HCT116 (cell line): ENCODE measurements around the gene ZBTB38. TPM values are rescaled to one million over a fixed set of nuclear protein-coding genes. Genes with fewer than 3 reads are reported as not detected.

ENCODE experiments used
- ATAC-seq: fragments of 200-7000 bp; cut with Tn5 transposase; 2 replicates; pipeline ENCODE4 v1.9.1; 2020; ENCODE audit warnings: mild to moderate bottlenecking, moderate library complexity
- BruUV-seq: library from RNA; stranded (reverse); fragments of 400-500 nt; replicated peaks from 2 replicates; lab custom pipeline; 2021; lab: Mats Ljungman, UMichigan
- CTCF ChIA-PET: fragments of 300-600 bp; sonication (Branson Sonifier 250); formaldehyde crosslinking; loops from one replicate; lab custom pipeline; 2021; ENCODE audit warnings: antibody characterized with exemption; lab: Charles Lee
- POLR2A ChIA-PET: fragments of 300-600, 350-600 bp; sonication (Branson Sonifier 250); formaldehyde crosslinking; loops from one replicate; lab custom pipeline; 2021; ENCODE audit warnings: antibody characterized with exemption; lab: Charles Lee
- RAD21 ChIA-PET, 2 experiments: fragments of 300-600 bp; sonication (Branson Sonifier 250); formaldehyde crosslinking; loops; one replicate each; lab custom pipeline; 2023; ENCODE audit warnings: low total read pairs in 2 of 2; ENCODE audit not compliant: uncharacterized antibody in 2 of 2, unreplicated experiment in 2 of 2, low non-redundant PET in 1 of 2; lab: Charles Lee
- DNase-seq: peaks from one replicate; pipeline ENCODE4 v3.0.0-alpha.2; 2010; ENCODE audit warnings: low read depth, low spot score
- H2AFZ ChIP-seq: fragments of 200-600 bp; shearing (Covaris generic), sonication (generic); 2 replicates; pipeline ENCODE4 v1.6.1; 2017; ENCODE audit warnings: low read depth, mixed run types, mixed read lengths, antibody characterized with exemption, low read length; ENCODE audit not compliant: poor library complexity, severe bottlenecking
- H3K27ac ChIP-seq: 2 replicates; pipeline ENCODE4 v1.5.1; 2012; ENCODE audit warnings: low read depth, low read length
- H3K27me3 ChIP-seq: fragments of 200-600 bp; sonication (generic); 2 replicates; pipeline ENCODE4 v1.6.1; 2016; ENCODE audit warnings: mixed run types, low read length, mixed read lengths; ENCODE audit not compliant: insufficient read depth
- H3K36me3 ChIP-seq, 2 experiments: fragments of 200-500 bp in 1 of 2; fragments of 200-600 bp in 1 of 2; sonication (Bioruptor generic) in 1 of 2; sonication (generic) in 1 of 2; 2 replicates each; pipeline versions ENCODE4 v1.5.1 to v1.6.1; 2014 to 2016; ENCODE audit warnings: low read length in 2 of 2, inconsistent platforms in 1 of 2, mixed read lengths in 1 of 2, mixed run types in 1 of 2; ENCODE audit not compliant: insufficient read depth in 2 of 2, control insufficient read depth in 1 of 2
- H3K4me1 ChIP-seq, 2 experiments: fragments of 200-600 bp in 1 of 2; sonication (generic) in 1 of 2; 2 replicates each; pipeline versions ENCODE4 v1.5.1 to v1.6.1; 2012 to 2017; ENCODE audit warnings: low read length in 2 of 2, inconsistent platforms in 1 of 2, mild to moderate bottlenecking in 1 of 2, mixed read lengths in 1 of 2, mixed run types in 1 of 2, moderate library complexity in 1 of 2; ENCODE audit not compliant: insufficient read depth in 2 of 2, control insufficient read depth in 1 of 2
- H3K4me2 ChIP-seq: fragments of 200-600 bp; sonication (generic); 2 replicates; pipeline ENCODE4 v1.6.1; 2017; ENCODE audit warnings: mixed run types, low read length, mixed read lengths
- H3K4me3 ChIP-seq, 2 experiments: fragments of 200-600 bp in 1 of 2; sonication (generic) in 1 of 2; replicated peaks in 1 of 2; 2 replicates each; pipeline ENCODE4 v1.5.1; 2011 to 2016; ENCODE audit warnings: low read length in 2 of 2, control low read depth in 1 of 2, low read depth in 1 of 2, mild to moderate bottlenecking in 1 of 2, mixed read lengths in 1 of 2, mixed run types in 1 of 2
- H3K79me2 ChIP-seq: fragments of 200-600 bp; sonication (generic); 2 replicates; pipeline ENCODE4 v1.6.1; 2017; ENCODE audit warnings: mild to moderate bottlenecking, mixed run types, low read length, moderate library complexity, mixed read lengths; ENCODE audit not compliant: insufficient read depth
- H3K9ac ChIP-seq: fragments of 200-600 bp; sonication (generic); 2 replicates; pipeline ENCODE4 v1.6.1; 2016; ENCODE audit warnings: low read length, mixed read lengths
- H3K9me2 ChIP-seq: fragments of 200-600 bp; sonication (generic), shearing (Covaris generic); 2 replicates; pipeline ENCODE4 v1.6.1; 2017; ENCODE audit warnings: mixed run types, mild to moderate bottlenecking, moderate library complexity; ENCODE audit not compliant: insufficient read depth
- H3K9me3 ChIP-seq, 2 experiments: fragments of 200-500 bp in 1 of 2; fragments of 200-600 bp in 1 of 2; sonication (Bioruptor generic) in 1 of 2; sonication (generic) in 1 of 2; 2 replicates each; pipeline ENCODE4 v1.6.1; 2014 to 2017; ENCODE audit warnings: low read length in 2 of 2, mixed read lengths in 2 of 2, inconsistent platforms in 1 of 2, low read depth in 1 of 2, mild to moderate bottlenecking in 1 of 2, mixed run types in 1 of 2, moderate library complexity in 1 of 2; ENCODE audit not compliant: control insufficient read depth in 1 of 2, insufficient read depth in 1 of 2
- H4K20me1 ChIP-seq: fragments of 200-600 bp; sonication (generic), shearing (Covaris generic); 2 replicates; pipeline ENCODE4 v1.6.1; 2017; ENCODE audit warnings: mixed run types, mild to moderate bottlenecking, moderate library complexity; ENCODE audit not compliant: insufficient read depth
- CBX3 ChIP-seq: IDR thresholded peaks from 2 replicates; pipeline ENCODE4 v1.6.1; 2012; ENCODE audit warnings: low read depth
- POLR2A ChIP-seq: IDR thresholded peaks from 2 replicates; pipeline ENCODE4 v1.7.0; 2011; ENCODE audit warnings: borderline replicate concordance; ENCODE audit not compliant: insufficient read depth, insufficient read length; ENCODE audit errors: extremely low read depth
- RAD21 ChIP-seq: IDR thresholded peaks from 2 replicates; pipeline ENCODE4 v1.6.1; 2012; ENCODE audit warnings: low read depth, mild to moderate bottlenecking
- REST ChIP-seq: IDR thresholded peaks from 2 replicates; pipeline ENCODE4 v1.6.1; 2012; ENCODE audit warnings: low read depth
- SRF ChIP-seq: IDR thresholded peaks from 2 replicates; pipeline ENCODE4 v1.6.1; 2012; ENCODE audit warnings: low read depth
- ZNF274 ChIP-seq: fragments of 200-500 bp; sonication (Bioruptor generic); IDR thresholded peaks from 2 replicates; pipeline ENCODE4 v1.6.1; 2014; ENCODE audit warnings: mild to moderate bottlenecking, low read depth, low read length, inconsistent platforms
- intact Hi-C: fragments of 100-400 bp; cut with micrococcal nuclease; formaldehyde crosslinking; loops from 2 replicates; pipeline ENCODE4 v1.10.0; 2022
- total RNA-seq: library from RNA; stranded (reverse); gene quantifications from one replicate; pipeline ENCODE4 v1.2.1, GENCODE V29; 2021; ENCODE audit not compliant: unreplicated experiment

The ZBTB38 gene
- total RNA-seq, 1 experiment from 2014 or later: 33.5 TPM

GRCh38 chr3:141349711-141350110, 18.6 kb upstream of the ZBTB38 start:
- intact Hi-C loops: no loop called here
- H3K27ac ChIP-seq: no peak overlapping the region
- no peak overlapping the region for H3K4me3 ChIP-seq
- no peaks in the 10 kb centered on the region for H3K79me2 ChIP-seq
- ChIA-PET POLR2A (no interaction called here), RAD21 (no interaction called here), CTCF (interaction anchor here (1.5 kb wide), 1 partner anchor 11 kb away, joined by 7 read pairs; no protein-coding TSS in a partner anchor)
- no peak for ATAC-seq
- no peaks in the 10 kb centered on the region for H3K36me3 ChIP-seq
- no peak overlapping the region for H3K9ac ChIP-seq
- H3K9me3 ChIP-seq: no peaks in the 10 kb centered on the region
- no TSS peak for BruUV-seq
- H3K9me2 ChIP-seq: no peaks in the 10 kb centered on the region
- no peak overlapping the region for H2AFZ ChIP-seq
- H3K4me2 ChIP-seq: no peak overlapping the region
- H4K20me1 ChIP-seq: no peaks in the 10 kb centered on the region
- no peak for DNase-seq
- TF ChIP-seq CBX3 (no peak), ZNF274 (no peak), RAD21 (no peak), SRF (no peak), REST (no peak)
- no peaks in the 10 kb centered on the region for H3K4me1 ChIP-seq
- no peaks in the 10 kb centered on the region for H3K27me3 ChIP-seq

- TF ChIP-seq POLR2A: no peak
- Histone ChIP-seq H3K9me3 (no peaks in the 10 kb centered on the region), H3K79me2 (no peaks in the 10 kb centered on the region), H3K27ac (no peak overlapping the region), H3K4me3 (no peak overlapping the region), H3K9me2 (no peaks in the 10 kb centered on the region), H3K36me3 (no peaks in the 10 kb centered on the region), H3K27me3 (no peaks in the 10 kb centered on the region), H2AFZ (no peak overlapping the region), H4K20me1 (no peaks in the 10 kb centered on the region), H3K4me1 (no peaks in the 10 kb centered on the region), H3K4me2 (no peak overlapping the region), H3K9ac (no peak overlapping the region)
- RAD21 ChIA-PET: no interaction called here
- ATAC-seq (no peak), DNase-seq (no peak)
- CTCF ChIA-PET: interaction anchor here (1.1 kb wide), 1 partner anchor 10 kb away, joined by 3 read pairs; no protein-coding TSS in a partner anchor
- POLR2A ChIA-PET: no interaction called here
- BruUV-seq: no TSS peak
- intact Hi-C loops: no loop called here
These were observed 17.6 kb upstream of the ZBTB38 start for GRCh38 chr3:141350666-141351065.
